HG02678 (cell line): ENCODE results near the gene ACAD11.

Experiments used
- ATAC-seq: cut with Tn5 transposase; IDR thresholded peaks from one replicate; pipeline ENCODE4 v1.9.1; 2021; ENCODE audit warnings: mild to moderate bottlenecking, moderate library complexity; ENCODE audit not compliant: unreplicated experiment

ACAD11 gene

GRCh38 chr3:132555306-132556035, 104.1 kb downstream of the ACAD11 start:
- no peak for ATAC-seq

- ATAC-seq: no peak
These were observed 105.2 kb downstream of the ACAD11 start for GRCh38 chr3:132554437-132554836.

- no peak for ATAC-seq
These were observed 105.8 kb downstream of the ACAD11 start for GRCh38 chr3:132553826-132554225.

- peak; percentile 9 for ATAC-seq
These were observed 108.9 kb downstream of the ACAD11 start for GRCh38 chr3:132550579-132551305.

- ATAC-seq: peak; percentile 77
These were observed 109.6 kb downstream of the ACAD11 start for GRCh38 chr3:132549890-132550578.

- ATAC-seq: no peak
These were observed 110.4 kb downstream of the ACAD11 start for GRCh38 chr3:132549169-132549568.

- ATAC-seq: no peak
These were observed 114.1 kb downstream of the ACAD11 start for GRCh38 chr3:132545471-132545870.

GRCh38 chr3:132544130-132544529, 115.5 kb downstream of the ACAD11 start:
- ATAC-seq: no peak

GRCh38 chr3:132543011-132543739, 116.4 kb downstream of the ACAD11 start:
- peak; percentile 59 for ATAC-seq

- ATAC-seq: no peak
These were observed 117.0 kb downstream of the ACAD11 start for GRCh38 chr3:132542577-132542976.

GRCh38 chr3:132539681-132540080, 119.9 kb downstream of the ACAD11 start:
- ATAC-seq: no peak

GRCh38 chr3:132538072-132538471, 121.5 kb downstream of the ACAD11 start:
- no peak for ATAC-seq

GRCh38 chr3:132537297-132537696, 122.3 kb downstream of the ACAD11 start:
- ATAC-seq: no peak

- ATAC-seq: no peak
These were observed 123.0 kb downstream of the ACAD11 start for GRCh38 chr3:132536442-132537153.

GRCh38 chr3:132535575-132536441, 123.8 kb downstream of the ACAD11 start:
- ATAC-seq: no peak

- no peak for ATAC-seq
These were observed 129.0 kb downstream of the ACAD11 start for GRCh38 chr3:132530624-132531023.

- ATAC-seq: peak; percentile 91
These were observed 137.3 kb downstream of the ACAD11 start for GRCh38 chr3:132522353-132522752.

GRCh38 chr3:132521901-132522300, 137.7 kb downstream of the ACAD11 start:
- ATAC-seq: no peak

GRCh38 chr3:132519914-132520313, 139.7 kb downstream of the ACAD11 start:
- ATAC-seq: no peak
